Stimulated activated CD4-positive, alpha-beta T cell treated with anti-CD3 and anti-CD28 coated beads, TNF-alpha, amount 100 ng/mL, for 48 hours (primary cell): ENCODE data around the gene GPRIN3.
"Not testable (repeated sequence)": the region's sequence is repeated elsewhere in the genome, so short reads cannot be mapped to it uniquely, and the experiment has no call there.

Experiments
- DNase-seq, 3 donors: peaks; one replicate each; pipeline ENCODE4 v3.0.0-alpha.2; 2020; ENCODE audit warnings: low read depth in 3 of 3

The GPRIN3 gene

GRCh38 chr4:89216866-89217265 is 90.7 kb downstream of the GPRIN3 start:
- DNase-seq: no peak

- no peak for DNase-seq
Observed at GRCh38 chr4:89216422-89216821, 91.2 kb downstream of the GPRIN3 start.

DNA sequence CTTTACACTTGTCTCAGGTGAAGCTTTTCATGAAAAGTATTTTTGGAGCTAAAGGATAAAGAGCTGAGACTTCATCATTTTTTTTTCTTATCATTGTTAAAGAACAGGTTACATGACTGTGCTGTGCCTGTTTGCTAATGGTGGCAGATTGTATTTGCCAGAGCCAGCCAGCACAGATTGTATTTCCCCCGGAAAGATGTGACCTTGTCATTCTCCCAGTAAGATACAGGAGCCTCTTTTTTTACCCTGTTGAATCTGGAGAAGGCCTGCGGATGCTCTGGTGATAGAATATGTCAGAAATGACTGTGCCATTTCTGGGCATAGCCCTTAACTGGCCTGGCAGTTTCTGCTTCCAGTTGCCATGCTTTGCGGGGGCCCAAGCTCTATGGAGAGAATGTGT is 91.9 kb downstream of the GPRIN3 start:
- no peak for DNase-seq

DNA sequence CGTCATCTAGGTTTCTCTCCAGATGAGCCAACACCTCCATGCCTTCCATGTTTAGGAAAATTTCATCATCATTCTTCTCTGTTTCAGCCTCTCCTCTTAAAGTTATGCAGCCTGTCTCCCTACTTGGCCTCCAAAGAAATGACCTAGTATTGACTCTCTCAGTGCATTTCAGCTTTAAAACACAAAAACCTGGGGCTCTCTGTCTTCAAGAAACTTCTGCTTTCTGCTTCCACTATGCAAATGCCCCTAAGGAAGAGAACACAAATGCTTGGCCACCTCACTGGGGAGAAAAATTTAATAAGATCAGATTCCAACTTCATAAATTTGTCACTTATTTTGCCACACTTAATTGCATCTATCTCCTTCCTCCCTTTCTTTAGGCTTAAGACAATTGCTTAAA is 93.3 kb downstream of the GPRIN3 start:
- no peak for DNase-seq

GRCh38 chr4:89213382-89213701 is 94.3 kb downstream of the GPRIN3 start:
- no peak for DNase-seq

DNA sequence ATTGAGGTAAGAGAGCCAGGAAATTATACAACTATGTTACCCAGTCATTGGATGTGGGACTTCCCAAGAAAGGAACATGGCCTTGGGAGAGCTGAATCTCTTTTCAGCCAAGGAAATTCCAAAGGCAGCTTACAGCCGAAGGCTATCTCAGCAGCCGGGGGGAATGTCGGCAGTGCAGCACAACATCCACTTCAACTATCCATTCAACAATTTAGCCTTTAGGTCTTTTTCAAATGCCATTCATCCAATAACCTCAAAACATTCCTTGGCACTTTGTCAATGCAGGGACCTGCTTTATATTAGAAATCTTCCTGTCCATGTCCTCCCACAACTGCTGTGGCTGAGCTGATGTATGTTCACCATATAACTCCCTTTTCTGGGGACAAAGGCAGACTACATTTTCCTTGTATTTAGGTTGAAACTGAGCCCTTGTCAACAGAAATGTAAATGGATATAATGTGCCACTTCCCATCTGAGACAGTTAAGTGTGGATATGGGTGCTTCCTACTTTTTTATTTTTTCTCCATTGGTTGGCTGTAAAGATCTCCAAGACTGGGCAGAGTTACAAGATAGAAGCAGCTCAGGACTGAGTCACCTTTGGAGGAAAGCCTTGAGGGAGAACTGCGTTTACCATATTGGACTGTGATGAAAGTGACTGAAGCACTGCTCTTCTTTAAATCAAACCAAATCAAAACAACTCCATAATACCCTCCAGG is 94.8 kb downstream of the GPRIN3 start:
- no peak for DNase-seq

DNA sequence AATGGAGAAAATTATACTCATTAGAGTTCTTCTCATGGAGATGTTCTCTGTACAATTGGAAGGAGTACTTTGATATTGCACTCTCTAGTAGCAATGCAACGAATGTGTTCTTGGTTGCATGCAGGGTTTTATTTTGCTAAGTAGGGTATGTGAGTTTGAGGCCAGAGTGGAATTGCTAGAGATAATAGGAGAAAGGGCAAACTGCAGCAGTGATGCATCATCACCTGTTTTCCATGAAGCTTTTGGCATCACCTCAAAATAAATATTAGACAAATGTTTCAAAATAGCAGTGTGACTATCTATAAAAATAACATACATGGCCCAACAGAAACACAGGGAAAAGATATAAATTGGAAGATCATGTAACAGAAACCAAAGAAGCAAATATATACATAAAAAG is 103.0 kb downstream of the GPRIN3 start:
- DNase-seq: no peak

- no peak for DNase-seq
Observed at GRCh38 chr4:89203902-89204301, 103.7 kb downstream of the GPRIN3 start.

DNA sequence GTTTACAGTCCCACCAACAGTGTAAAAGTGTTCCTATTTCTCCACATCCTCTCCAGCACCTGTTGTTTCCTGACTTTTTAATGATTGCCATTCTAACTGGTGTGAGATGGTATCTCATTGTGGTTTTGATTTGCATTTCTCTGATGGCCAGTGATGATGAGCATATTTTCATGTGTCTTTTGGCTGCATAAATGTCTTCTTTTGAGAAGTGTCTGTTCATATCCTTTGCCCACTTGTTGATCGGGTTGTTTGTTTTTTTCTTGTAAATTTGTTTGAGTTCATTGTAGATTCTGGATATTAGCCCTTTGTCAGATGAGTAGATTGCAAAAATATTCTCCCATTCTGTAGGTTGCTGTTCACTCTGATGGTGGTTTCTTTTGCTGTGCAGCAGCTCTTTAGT is 108.2 kb downstream of the GPRIN3 start:
- DNase-seq: not testable (repeated sequence)

- no peak for DNase-seq
Observed at GRCh38 chr4:89197920-89198319, 109.7 kb downstream of the GPRIN3 start.

DNA sequence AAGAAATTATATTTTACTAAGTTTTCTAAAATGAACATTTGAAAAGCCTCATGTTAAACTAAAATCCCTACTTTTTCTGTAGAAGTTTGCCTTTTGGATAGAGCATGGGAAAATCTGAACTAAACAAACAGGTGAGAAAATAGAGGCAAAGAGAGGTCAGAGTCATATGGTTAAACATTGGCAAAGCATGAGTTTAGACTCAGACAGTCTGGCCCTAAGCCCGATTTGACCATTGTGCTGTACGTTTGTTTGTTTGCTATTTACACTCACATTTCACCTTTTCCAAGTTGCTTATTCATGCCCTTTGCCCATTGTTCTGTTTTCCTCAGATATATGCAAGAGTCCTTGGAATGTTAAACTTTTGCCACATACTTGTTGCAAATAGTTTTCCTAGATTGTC is 110.9 kb downstream of the GPRIN3 start:
- no peak for DNase-seq

- no peak for DNase-seq
Observed at GRCh38 chr4:89196056-89196674, 111.4 kb downstream of the GPRIN3 start.

DNA sequence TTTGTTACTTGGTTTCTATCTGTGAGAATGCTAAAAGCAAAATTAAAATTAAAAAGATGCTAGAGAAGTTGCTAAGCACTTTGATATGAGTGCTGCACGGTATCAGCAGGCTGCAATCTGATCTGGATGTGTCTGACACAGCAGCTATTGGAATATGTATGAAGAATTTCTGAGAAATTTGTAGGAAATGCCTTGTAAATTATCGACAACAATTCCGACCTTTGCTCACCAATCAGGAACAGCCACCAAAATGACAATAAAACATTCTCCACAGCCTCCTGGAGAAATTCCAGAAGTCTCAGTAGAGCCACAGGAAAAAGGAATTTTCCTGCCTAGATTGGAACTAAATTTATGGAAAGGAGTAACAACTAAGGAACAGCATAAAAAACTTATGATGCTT is 113.8 kb downstream of the GPRIN3 start:
- DNase-seq: no peak
